ENCODE data around the gene LPAR3.

Gene LPAR3

GRCh38 chr1:84845357-84845756, 47.6 kb downstream of the LPAR3 start:
- no peaks in the 10 kb centered on the region for H3F3A ChIP-seq (ENCODE audit: insufficient read depth)
- no peak overlapping the region for H3K4me2 ChIP-seq (ENCODE audit: low read depth, low read length, poor library complexity, severe bottlenecking)
- no peaks in the 10 kb centered on the region for H3K36me3 ChIP-seq (ENCODE audit: low read length)
- no peaks in the 10 kb centered on the region for H3K9me2 ChIP-seq (replicated peaks; ENCODE audit: insufficient read depth, low read length)
- H3K9me3 ChIP-seq (ENCODE audit: insufficient read depth, low read length): no peaks in the 10 kb centered on the region
- no peak for TF ChIP-seq CTCF (IDR thresholded peaks at IDR 0.05; ENCODE audit: insufficient read depth, low read length, poor library complexity, severe bottlenecking)
- TF ChIP-seq EZH2phosphoT487 (conservative IDR thresholded peaks at IDR 0.05; ENCODE audit: low read length): no peak
- no peak overlapping the region for H3K27ac ChIP-seq (ENCODE audit: low read depth, low read length)
- no peak overlapping the region for H3K9ac ChIP-seq (ENCODE audit: low read length)
- no peaks in the 10 kb centered on the region for H3K27me3 ChIP-seq (ENCODE audit: low read length)
- no peaks in the 10 kb centered on the region for H4K20me1 ChIP-seq (ENCODE audit: low read depth, low read length)
- H3K79me2 ChIP-seq (ENCODE audit: insufficient read depth, low read length): no peaks in the 10 kb centered on the region
- H3K4me3 ChIP-seq (ENCODE audit: insufficient read depth, low read length, poor library complexity, severe bottlenecking): no peak overlapping the region
- H2AFZ ChIP-seq (ENCODE audit: low read depth, low read length, severe bottlenecking): no peak overlapping the region

- Histone ChIP-seq H3K4me2 (ENCODE audit: low read depth, low read length, poor library complexity, severe bottlenecking) (no peak overlapping the region), H3K36me3 (ENCODE audit: low read length) (no peaks in the 10 kb centered on the region), H3K4me3 (ENCODE audit: insufficient read depth, low read length, poor library complexity, severe bottlenecking) (no peak overlapping the region), H3K27ac (ENCODE audit: low read depth, low read length) (no peak overlapping the region), H3K9me3 (ENCODE audit: insufficient read depth, low read length) (no peaks in the 10 kb centered on the region), H4K20me1 (ENCODE audit: low read depth, low read length) (no peaks in the 10 kb centered on the region), H3K9me2 (replicated peaks; ENCODE audit: insufficient read depth, low read length) (no peaks in the 10 kb centered on the region), H3K9ac (ENCODE audit: low read length) (no peak overlapping the region), H3K79me2 (ENCODE audit: insufficient read depth, low read length) (no peaks in the 10 kb centered on the region), H2AFZ (ENCODE audit: low read depth, low read length, severe bottlenecking) (no peak overlapping the region), H3K27me3 (ENCODE audit: low read length) (no peaks in the 10 kb centered on the region), H3F3A (ENCODE audit: insufficient read depth) (no peaks in the 10 kb centered on the region)
- TF ChIP-seq EZH2phosphoT487 (conservative IDR thresholded peaks at IDR 0.05; ENCODE audit: low read length) (no peak), CTCF (IDR thresholded peaks at IDR 0.05; ENCODE audit: insufficient read depth, low read length, poor library complexity, severe bottlenecking) (no peak)
These were observed 48.9 kb downstream of the LPAR3 start for GRCh38 chr1:84844094-84844493.

GRCh38 chr1:84842748-84843231, 50.2 kb downstream of the LPAR3 start:
- TF ChIP-seq EZH2phosphoT487 (conservative IDR thresholded peaks at IDR 0.05; ENCODE audit: low read length) (no peak), CTCF (IDR thresholded peaks at IDR 0.05; ENCODE audit: insufficient read depth, low read length, poor library complexity, severe bottlenecking) (no peak)
- Histone ChIP-seq H3F3A (ENCODE audit: insufficient read depth) (no peaks in the 10 kb centered on the region), H3K36me3 (ENCODE audit: low read length) (no peaks in the 10 kb centered on the region), H3K27ac (ENCODE audit: low read depth, low read length) (no peak overlapping the region), H3K4me2 (ENCODE audit: low read depth, low read length, poor library complexity, severe bottlenecking) (no peak overlapping the region), H4K20me1 (ENCODE audit: low read depth, low read length) (no peaks in the 10 kb centered on the region), H3K9me3 (ENCODE audit: insufficient read depth, low read length) (no peaks in the 10 kb centered on the region), H3K79me2 (ENCODE audit: insufficient read depth, low read length) (no peaks in the 10 kb centered on the region), H3K4me3 (ENCODE audit: insufficient read depth, low read length, poor library complexity, severe bottlenecking) (no peak overlapping the region), H3K27me3 (ENCODE audit: low read length) (no peaks in the 10 kb centered on the region), H3K9ac (ENCODE audit: low read length) (no peak overlapping the region), H2AFZ (ENCODE audit: low read depth, low read length, severe bottlenecking) (no peak overlapping the region), H3K9me2 (replicated peaks; ENCODE audit: insufficient read depth, low read length) (no peaks in the 10 kb centered on the region)

All from SU-DHL-6 (cell line).